ENCODE results near the gene ZNF423. TPM values are rescaled to one million over a fixed set of nuclear protein-coding genes. Genes with fewer than 3 reads are reported as not detected.

ZNF423 gene
- total and polyA plus RNA-seq, 2 of the 13 experiments (the other 11 are each of a cell fraction or from before 2014, with no cell fraction given) = 0.07 to 0.31 TPM

- 0 out of 2 replicates have a peak, but pooled peaks have one; percentile 33 for TF ChIP-seq ZNF512B (CRISPR knock-in tag; IDR thresholded peaks at IDR 0.05; ENCODE audit: borderline replicate concordance)
- TF ChIP-seq PHF8 (CRISPR knock-in tag; IDR thresholded peaks at IDR 0.05) = 0 out of 2 replicates have a peak, but pooled peaks have one; percentile 30
- no peak for TF ChIP-seq ZBTB1 (CRISPR knock-in tag; IDR thresholded peaks at IDR 0.05; ENCODE audit: borderline replicate concordance)
- peak; percentile 19 for TF ChIP-seq XRCC5 (optimal IDR thresholded peaks at IDR 0.05; ENCODE audit: low read length)
- TF ChIP-seq WIZ (CRISPR knock-in tag; IDR thresholded peaks at IDR 0.05) = no peak
- peak; percentile 19; the same call in 1 of the 2 replicates for TF ChIP-seq ZNF280B (CRISPR knock-in tag; IDR thresholded peaks at IDR 0.05; ENCODE audit: borderline replicate concordance)
- TF ChIP-seq YEATS4 (CRISPR knock-in tag; IDR thresholded peaks at IDR 0.05; ENCODE audit: borderline replicate concordance) = peak; percentile 19; the same call in 1 of the 2 replicates
- TF ChIP-seq ZNF777 (CRISPR knock-in tag; IDR thresholded peaks at IDR 0.05) = peak; percentile 65; the same call in 1 of the 2 replicates
- TF ChIP-seq ZNF770 (CRISPR knock-in tag; IDR thresholded peaks at IDR 0.05) = peak; percentile 39; the same call in 1 of the 2 replicates
- no peak for TF ChIP-seq ZNF597 (CRISPR knock-in tag; IDR thresholded peaks at IDR 0.05)
- no peak for TF ChIP-seq ZNF891 (CRISPR knock-in tag; IDR thresholded peaks at IDR 0.05)
- TF ChIP-seq CTCF (CRISPR knock-in tag; IDR thresholded peaks at IDR 0.05) = peak; percentile 66
- no peak for TF ChIP-seq SMAD3 (CRISPR knock-in tag; IDR thresholded peaks at IDR 0.05)
- no peak for TF ChIP-seq ZFP62 (CRISPR knock-in tag; IDR thresholded peaks at IDR 0.05)
- peak; percentile 12; the same call in 1 of the 2 replicates for TF ChIP-seq FOXO1 (CRISPR knock-in tag; IDR thresholded peaks at IDR 0.05)
- TF ChIP-seq RXRB (CRISPR knock-in tag; IDR thresholded peaks at IDR 0.05; ENCODE audit: borderline replicate concordance) = no peak
- TF ChIP-seq ZNF263 (CRISPR knock-in tag; IDR thresholded peaks at IDR 0.05) = peak; percentile 70
These were observed 889 bp upstream of the ZNF423 start (continued) for GRCh38 chr16:49856672-49857330.

All from HepG2 (cell line).